GM19397 (cell line): Measurements from ENCODE around the gene BANP.
"Not testable (repeated sequence)": the region's sequence is repeated elsewhere in the genome, so short reads cannot be mapped to it uniquely, and the experiment has no call there.

Experiments used
- ATAC-seq: cut with Tn5 transposase; IDR thresholded peaks from one replicate; pipeline ENCODE4 v1.9.1; 2021; ENCODE audit warnings: mild to moderate bottlenecking, moderate library complexity; ENCODE audit not compliant: unreplicated experiment

Gene BANP

DNA sequence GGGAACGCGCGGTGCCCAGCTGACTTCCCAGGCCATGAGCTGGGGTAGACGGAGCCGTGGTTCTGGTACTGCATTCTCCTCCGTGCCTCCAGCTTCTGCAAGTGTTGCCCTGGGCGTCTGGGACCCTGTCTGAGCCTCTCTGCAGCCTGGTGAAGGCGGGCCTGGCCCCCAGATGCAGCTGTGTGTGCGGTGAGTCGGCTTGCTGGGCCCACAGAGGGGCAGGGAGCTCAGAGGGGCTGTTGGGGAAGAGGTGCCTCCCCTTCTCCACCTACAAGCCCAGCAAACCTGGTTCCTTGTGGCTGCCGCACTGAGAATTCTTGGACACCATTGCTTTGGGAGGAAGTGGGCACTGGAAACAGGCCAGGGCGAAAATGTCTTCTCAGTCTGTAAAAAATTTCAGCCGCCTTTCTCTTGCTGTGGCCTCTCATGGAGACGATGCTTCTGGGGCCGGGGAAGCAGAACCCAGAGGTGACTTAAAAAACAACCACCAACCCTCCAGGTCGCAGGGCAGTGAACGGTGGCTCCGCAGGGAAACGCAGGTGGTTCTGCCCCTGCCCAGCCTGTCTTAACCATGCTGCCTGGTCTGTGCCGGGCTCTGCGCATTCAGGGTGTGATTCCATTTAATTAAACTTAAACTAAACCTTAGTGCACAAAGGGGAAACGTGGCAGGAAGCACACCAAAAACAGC lies 163.5 kb downstream of the BANP start:
- not testable (repeated sequence) for ATAC-seq

DNA sequence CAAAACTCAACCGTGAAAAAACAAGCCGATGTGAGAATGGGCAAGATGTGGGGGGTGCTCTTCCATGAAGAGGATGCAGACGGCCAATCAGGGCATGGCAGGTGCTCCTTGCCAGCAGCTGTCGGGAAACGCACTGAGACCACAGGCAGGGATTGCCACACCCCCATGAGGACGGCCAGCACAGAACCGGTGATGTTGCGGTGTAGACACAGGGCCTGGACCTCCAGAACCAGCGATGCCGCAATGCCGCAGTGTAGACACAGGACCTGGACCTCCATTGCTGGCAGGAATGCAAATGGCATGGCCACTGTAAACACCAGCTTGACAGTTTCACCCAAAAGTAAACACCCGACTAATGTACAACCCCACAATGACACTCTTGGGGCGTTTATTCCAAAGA lies 164.9 kb downstream of the BANP start:
- ATAC-seq: no peak

- no peak for ATAC-seq
Observed at GRCh38 chr16:88117476-88117868, 166.2 kb downstream of the BANP start.

- ATAC-seq: no peak
Observed at GRCh38 chr16:88118376-88118775, 167.1 kb downstream of the BANP start.

DNA sequence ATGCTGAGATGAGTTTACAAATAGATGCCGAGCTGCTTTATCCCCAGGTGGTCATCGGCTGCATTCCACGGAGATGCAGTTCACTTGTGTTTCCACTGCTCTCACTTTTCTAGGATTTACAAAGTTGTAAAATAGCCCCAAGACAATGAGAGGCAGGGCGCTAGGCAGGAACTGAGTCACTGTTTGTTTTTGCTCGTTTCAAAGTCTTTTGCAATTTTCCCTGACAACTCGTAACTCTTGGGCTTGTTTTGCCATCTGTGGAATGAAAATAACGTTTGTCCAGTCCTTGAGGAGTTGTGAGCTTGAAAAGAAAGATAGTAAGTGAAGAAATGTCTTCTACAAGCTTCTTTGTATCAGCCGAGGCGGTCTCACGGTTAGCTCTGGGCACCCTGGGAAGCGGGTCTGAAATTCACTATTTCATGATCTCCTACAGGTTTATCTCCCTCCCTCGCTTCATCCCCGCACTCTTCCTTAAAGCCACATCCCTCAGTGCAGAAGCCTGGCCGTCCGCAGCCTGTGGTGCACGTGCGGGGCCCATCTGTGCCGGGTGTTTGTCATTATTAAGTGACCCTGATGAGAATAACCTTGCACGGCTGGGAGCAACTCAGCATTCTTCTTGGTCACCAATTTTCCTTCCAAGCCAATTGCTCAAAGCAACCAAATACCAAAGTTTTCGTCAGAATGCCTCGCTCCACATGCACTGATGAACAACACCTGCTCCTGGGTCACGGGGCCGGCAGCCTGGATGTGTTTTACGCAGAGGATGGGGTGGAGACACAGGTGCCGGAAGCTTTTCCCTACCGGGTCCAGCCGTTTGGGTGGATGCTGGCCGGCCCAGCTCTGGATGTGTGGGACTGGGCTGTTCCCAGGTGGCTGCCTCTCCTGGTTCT lies 167.9 kb downstream of the BANP start:
- ATAC-seq: not testable (repeated sequence)

GRCh38 chr16:88119881-88120751 lies 168.9 kb downstream of the BANP start:
- ATAC-seq: not testable (repeated sequence)

- ATAC-seq: no peak
Observed at GRCh38 chr16:88120812-88121211, 169.6 kb downstream of the BANP start.

DNA sequence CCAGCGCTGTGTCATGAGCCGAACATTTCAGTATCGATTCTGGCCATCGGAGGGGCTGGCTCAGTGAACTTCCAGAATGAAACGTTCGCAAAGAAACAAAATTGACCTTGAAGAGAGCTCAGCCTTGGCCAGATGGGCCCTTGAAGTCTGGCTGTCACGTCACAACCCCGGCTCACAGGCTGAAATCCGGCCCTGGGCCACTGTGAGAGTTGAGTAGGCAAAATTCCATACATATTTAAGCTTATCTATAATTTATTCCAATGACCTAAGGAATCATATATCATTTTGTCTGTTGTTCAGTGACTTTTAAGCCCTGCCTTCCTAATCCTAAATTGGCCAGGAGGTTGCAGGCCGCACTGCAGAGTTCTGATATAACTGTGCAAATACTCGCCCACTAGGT lies 170.2 kb downstream of the BANP start:
- not testable (repeated sequence) for ATAC-seq

- no peak for ATAC-seq
Observed at GRCh38 chr16:88121886-88122580, 170.8 kb downstream of the BANP start.
